ENCODE data around the gene ALG13. TPM values are rescaled to one million over a fixed set of nuclear protein-coding genes. Genes with fewer than 3 reads are reported as not detected.
"Not testable (repeated sequence)": the region's sequence is repeated elsewhere in the genome, so short reads cannot be mapped to it uniquely, and the experiment has no call there.

The ALG13 gene
- total and polyA plus RNA-seq, 2 of the 8 experiments (the other 6 are each of a cell fraction or from before 2014, with no cell fraction given): 44.3 to 93.6 TPM

DNA sequence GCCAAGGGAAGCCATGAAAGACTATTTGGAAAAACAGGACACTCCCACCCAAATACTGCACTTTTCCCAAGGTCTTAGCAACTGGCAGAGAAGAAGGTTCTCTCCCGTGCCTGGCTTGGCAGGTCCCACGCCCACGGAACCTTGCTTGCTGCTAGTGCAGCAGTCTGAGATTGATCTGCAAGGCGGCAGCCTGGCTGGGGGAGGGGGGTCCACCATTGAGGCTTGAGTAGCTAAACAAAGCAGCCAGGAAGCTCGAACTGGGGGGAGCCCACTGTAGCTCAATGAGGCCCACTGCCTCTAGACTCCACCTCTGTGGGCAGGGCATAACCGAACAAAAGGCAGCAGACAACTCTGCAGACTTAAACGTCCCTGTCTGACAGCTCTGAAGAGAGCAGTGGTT, 103.7 kb downstream of the ALG13 start:
- no peaks in the 10 kb centered on the region for H3K36me3 ChIP-seq (ENCODE audit: control insufficient read depth in 2 of 4, insufficient read depth in 4 of 4, low read length in 3 of 4)
- H2BK12ac ChIP-seq (ENCODE audit: low read depth, low read length): no peak overlapping the region
- H4K5ac ChIP-seq (ENCODE audit: insufficient read length, low read depth, low read length): no peak overlapping the region
- no peak overlapping the region for H3K9ac ChIP-seq (replicated peaks in 1 of 4; ENCODE audit: extremely low read depth in 1 of 4, low read depth in 3 of 4, low read length in 3 of 4)
- H2BK15ac ChIP-seq (ENCODE audit: low read length): no peak overlapping the region
- H3K9me3 ChIP-seq (ENCODE audit: insufficient read depth in 2 of 2, low read depth in 1 of 2, low read length in 1 of 2): peaks cover 0 to 5% of the 10 kb centered on the region in 2 experiments; a peak in 1 of 4 replicates
- no peak overlapping the region for H3K27ac ChIP-seq (ENCODE audit: low read depth, low read length)
- no peak overlapping the region for H3K4ac ChIP-seq (replicated peaks; ENCODE audit: insufficient read length, low read depth, low read length)
- no peak overlapping the region for H3K23ac ChIP-seq (ENCODE audit: insufficient read length)
- no peak overlapping the region for H3K56ac ChIP-seq (replicated peaks; ENCODE audit: insufficient read length, low read depth, low read length)
- H3K4me2 ChIP-seq (ENCODE audit: insufficient read depth in 1 of 2, low read depth in 2 of 2, low read length in 2 of 2): no peak overlapping the region
- H2BK120ac ChIP-seq (replicated peaks; ENCODE audit: low read depth, low read length): no peak overlapping the region
- no peak overlapping the region for H2BK5ac ChIP-seq (ENCODE audit: low read depth, low read length)
- H3K23me2 ChIP-seq (ENCODE audit: low read depth, low read length): no peaks in the 10 kb centered on the region
- no peaks in the 10 kb centered on the region for H3K79me1 ChIP-seq (ENCODE audit: low read depth, low read length)
- H3K27me3 ChIP-seq (replicated peaks in 1 of 4; ENCODE audit: control insufficient read depth in 3 of 4, extremely low read depth in 1 of 4, insufficient read depth in 3 of 4, low read length in 3 of 4): no peaks in the 10 kb centered on the region
- WGBS, 2 experiments (ENCODE audit: extremely low coverage in 1 of 2, insufficient coverage in 1 of 2, insufficient read length in 1 of 2, insufficient replicate concordance in 2 of 2, low coverage in 1 of 2, low lambda C conversion rate in 2 of 2, missing lambda C conversion rate in 1 of 2): 81% methylated on average over 6 of the region's 7 CpGs; no CpG with 5 or more reads in 1 of the 2 experiments
- no peak overlapping the region for H3K18ac ChIP-seq (ENCODE audit: extremely low read depth, low read length)
- DNase-seq (ENCODE audit: low read depth in 1 of 2, low spot score in 2 of 2) (no peak), FAIRE-seq (no peak)
- no peak overlapping the region for H2BK20ac ChIP-seq (ENCODE audit: low read length)
- no peak overlapping the region for H2AFZ ChIP-seq (ENCODE audit: low read length)
- H2AK5ac ChIP-seq (ENCODE audit: low read depth, low read length): no peak overlapping the region
- no peak overlapping the region for H3K14ac ChIP-seq (ENCODE audit: insufficient read length)
- H3K4me1 ChIP-seq (replicated peaks in 1 of 4; ENCODE audit: control insufficient read depth in 3 of 4, insufficient read depth in 4 of 4, low read length in 3 of 4): no peaks in the 10 kb centered on the region
- ChIA-PET CTCF (ENCODE audit: partially characterized antibody) (no interaction called here), POLR2A (ENCODE audit: partially characterized antibody) (no interaction called here)
- H4K91ac ChIP-seq (replicated peaks; ENCODE audit: insufficient read length, low read length): no peak overlapping the region
- H4K8ac ChIP-seq (ENCODE audit: extremely low read depth, insufficient read depth, low read length): no peak overlapping the region
- no peaks in the 10 kb centered on the region for H4K20me1 ChIP-seq (replicated peaks in 1 of 2; ENCODE audit: control insufficient read depth in 1 of 2, insufficient read depth in 2 of 2, low read length in 2 of 2)
- no peak overlapping the region for H3K4me3 ChIP-seq (ENCODE audit: extremely low read depth in 1 of 4, insufficient read depth in 2 of 4, low read depth in 3 of 4, low read length in 4 of 4)
- H3K79me2 ChIP-seq (ENCODE audit: control insufficient read depth in 1 of 2, insufficient read depth in 2 of 2, low read length in 2 of 2): no peaks in the 10 kb centered on the region
- TF ChIP-seq, protein P1, sequence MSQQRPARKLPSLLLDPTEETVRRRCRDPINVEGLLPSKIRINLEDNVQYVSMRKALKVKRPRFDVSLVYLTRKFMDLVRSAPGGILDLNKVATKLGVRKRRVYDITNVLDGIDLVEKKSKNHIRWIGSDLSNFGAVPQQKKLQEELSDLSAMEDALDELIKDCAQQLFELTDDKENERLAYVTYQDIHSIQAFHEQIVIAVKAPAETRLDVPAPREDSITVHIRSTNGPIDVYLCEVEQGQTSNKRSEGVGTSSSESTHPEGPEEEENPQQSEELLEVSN (IDR thresholded peaks at IDR 0.05): no peak

DNA sequence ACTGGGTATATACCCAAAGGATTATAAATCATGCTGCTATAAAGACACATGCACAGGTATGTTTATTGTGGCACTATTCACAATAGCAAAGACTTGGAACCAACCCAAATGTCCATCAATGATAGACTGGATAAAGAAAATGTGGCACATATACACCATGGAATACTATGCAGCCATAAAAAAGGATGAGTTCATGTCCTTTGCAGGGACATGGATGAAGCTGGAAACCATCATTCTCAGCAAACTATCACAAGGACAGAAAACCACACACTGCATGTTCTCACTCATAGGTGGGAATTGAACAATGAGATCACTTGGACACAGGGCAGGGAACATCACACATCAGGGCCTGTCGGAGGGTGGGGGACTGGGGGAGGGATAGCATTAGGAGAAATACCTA, 109.1 kb downstream of the ALG13 start:
- H4K91ac ChIP-seq (replicated peaks; ENCODE audit: insufficient read length, low read length); H3K4me1 ChIP-seq (replicated peaks in 1 of 4; ENCODE audit: control insufficient read depth in 3 of 4, insufficient read depth in 4 of 4, low read length in 3 of 4); H4K8ac ChIP-seq (ENCODE audit: extremely low read depth, insufficient read depth, low read length); H3K79me2 ChIP-seq (ENCODE audit: control insufficient read depth in 1 of 2, insufficient read depth in 2 of 2, low read length in 2 of 2); H3K9me3 ChIP-seq (ENCODE audit: insufficient read depth in 2 of 2, low read depth in 1 of 2, low read length in 1 of 2); DNase-seq (ENCODE audit: low read depth in 1 of 2, low spot score in 2 of 2); H3K79me1 ChIP-seq (ENCODE audit: low read depth, low read length); H4K20me1 ChIP-seq (replicated peaks in 1 of 2; ENCODE audit: control insufficient read depth in 1 of 2, insufficient read depth in 2 of 2, low read length in 2 of 2); H3K27me3 ChIP-seq (replicated peaks in 1 of 4; ENCODE audit: control insufficient read depth in 3 of 4, extremely low read depth in 1 of 4, insufficient read depth in 3 of 4, low read length in 3 of 4); H2BK20ac ChIP-seq (ENCODE audit: low read length); CTCF ChIA-PET (ENCODE audit: partially characterized antibody); H3K14ac ChIP-seq (ENCODE audit: insufficient read length); H3K56ac ChIP-seq (replicated peaks; ENCODE audit: insufficient read length, low read depth, low read length); H3K4ac ChIP-seq (replicated peaks; ENCODE audit: insufficient read length, low read depth, low read length); H3K4me3 ChIP-seq (ENCODE audit: extremely low read depth in 1 of 4, insufficient read depth in 2 of 4, low read depth in 3 of 4, low read length in 4 of 4); H3K9ac ChIP-seq (replicated peaks in 1 of 4; ENCODE audit: extremely low read depth in 1 of 4, low read depth in 3 of 4, low read length in 3 of 4); H2AK5ac ChIP-seq (ENCODE audit: low read depth, low read length); H3K27ac ChIP-seq (ENCODE audit: low read depth, low read length); H2BK5ac ChIP-seq (ENCODE audit: low read depth, low read length); H2BK12ac ChIP-seq (ENCODE audit: low read depth, low read length); H3K23me2 ChIP-seq (ENCODE audit: low read depth, low read length); H2BK120ac ChIP-seq (replicated peaks; ENCODE audit: low read depth, low read length); H3K4me2 ChIP-seq (ENCODE audit: insufficient read depth in 1 of 2, low read depth in 2 of 2, low read length in 2 of 2); POLR2A ChIA-PET (ENCODE audit: partially characterized antibody); FAIRE-seq; H3K18ac ChIP-seq (ENCODE audit: extremely low read depth, low read length); H3K23ac ChIP-seq (ENCODE audit: insufficient read length); H4K5ac ChIP-seq (ENCODE audit: insufficient read length, low read depth, low read length); H2AFZ ChIP-seq (ENCODE audit: low read length); H3K36me3 ChIP-seq (ENCODE audit: control insufficient read depth in 2 of 4, insufficient read depth in 4 of 4, low read length in 3 of 4); H2BK15ac ChIP-seq (ENCODE audit: low read length): not testable (repeated sequence)
- WGBS, 2 experiments (ENCODE audit: extremely low coverage in 1 of 2, insufficient coverage in 1 of 2, insufficient read length in 1 of 2, insufficient replicate concordance in 2 of 2, low coverage in 1 of 2, low lambda C conversion rate in 2 of 2, missing lambda C conversion rate in 1 of 2): 100% methylated on average over 1 of the region's 1 CpG; no CpG with 5 or more reads in 1 of the 2 experiments
